Measurements from ENCODE around the gene RUVBL1.

RUVBL1 gene

DNA sequence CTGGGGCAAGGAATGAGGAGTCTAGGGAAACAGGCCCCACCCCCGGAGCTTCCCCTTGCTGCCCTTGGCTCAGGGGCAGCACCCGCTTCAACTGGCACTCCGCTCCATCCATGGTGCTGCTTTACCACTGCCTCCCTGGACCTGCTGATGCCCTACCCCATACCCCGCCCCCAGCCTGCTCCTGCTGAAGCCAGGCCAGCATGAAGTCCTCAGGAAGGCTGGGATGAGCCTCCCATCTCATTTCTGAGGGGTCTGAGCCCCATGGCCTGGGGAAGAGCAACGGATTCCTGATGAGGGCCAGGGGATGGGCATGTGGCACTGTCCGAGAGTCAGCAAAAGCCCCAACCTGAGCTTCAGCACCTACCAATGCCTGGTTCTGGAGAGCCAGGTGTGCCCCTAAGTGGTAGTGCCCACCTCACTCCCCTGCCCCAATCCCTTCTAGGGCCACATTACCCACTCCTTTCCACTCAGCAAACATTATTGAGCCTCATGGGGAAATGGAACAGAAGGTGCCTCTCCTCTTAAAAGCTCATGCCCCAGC lies 50.4 kb downstream of the RUVBL1 start:
- H3K36me3 Mint-ChIP-seq (ENCODE audit: low read depth): peaks cover 21% of the 10 kb centered on the region
- no peaks in the 10 kb centered on the region for H3K27me3 Mint-ChIP-seq
- no peak overlapping the region for H3K27ac Mint-ChIP-seq
- peaks cover 20% of the 10 kb centered on the region for H3K4me1 Mint-ChIP-seq
- ATAC-seq (no peak), DNase-seq (no peak)
- H3K9me3 Mint-ChIP-seq: no peaks in the 10 kb centered on the region
- H3K4me3 Mint-ChIP-seq: no peak overlapping the region

DNA sequence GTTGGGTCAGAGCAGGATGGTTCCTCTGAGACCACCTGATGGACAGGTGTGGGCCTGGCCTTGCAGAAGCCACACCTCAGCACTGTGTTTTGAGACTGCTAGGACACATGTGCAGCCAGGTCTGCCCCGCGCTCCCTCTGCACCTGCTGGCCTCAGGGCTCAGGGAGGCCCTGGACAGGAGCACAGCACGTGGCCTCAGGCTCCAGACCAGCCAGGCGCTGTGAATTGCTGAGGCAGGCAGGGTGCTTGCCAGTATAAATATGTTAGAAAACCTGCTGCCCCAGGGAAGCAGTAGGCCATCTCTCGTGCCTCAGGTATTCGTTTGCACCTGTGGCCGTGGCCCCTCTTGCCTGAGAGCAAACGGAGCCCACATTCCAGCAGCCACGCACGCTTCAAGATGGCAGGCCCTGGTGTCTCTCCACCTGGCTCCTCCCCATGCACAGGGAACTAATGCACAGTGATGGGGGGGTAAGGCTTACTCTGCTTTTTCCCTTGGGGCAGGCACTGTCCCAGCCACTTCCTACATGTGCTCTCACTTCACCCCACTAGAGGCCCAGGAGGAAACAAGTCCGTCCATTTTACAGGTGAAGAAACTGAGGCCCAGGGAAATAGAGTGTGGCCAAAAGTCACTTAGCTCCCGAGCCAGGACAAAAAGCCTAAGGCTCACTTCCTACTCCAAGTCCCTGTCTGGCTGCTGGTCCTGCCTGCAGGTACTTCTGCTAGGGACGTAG lies 51.0 kb downstream of the RUVBL1 start:
- Mint-ChIP-seq H3K4me1 (peaks cover 17% of the 10 kb centered on the region), H3K4me3 (no peak overlapping the region), H3K36me3 (ENCODE audit: low read depth) (peaks cover 24% of the 10 kb centered on the region), H3K9me3 (no peaks in the 10 kb centered on the region), H3K27me3 (no peaks in the 10 kb centered on the region), H3K27ac (no peak overlapping the region)
- ATAC-seq (no peak), DNase-seq (no peak)

DNA sequence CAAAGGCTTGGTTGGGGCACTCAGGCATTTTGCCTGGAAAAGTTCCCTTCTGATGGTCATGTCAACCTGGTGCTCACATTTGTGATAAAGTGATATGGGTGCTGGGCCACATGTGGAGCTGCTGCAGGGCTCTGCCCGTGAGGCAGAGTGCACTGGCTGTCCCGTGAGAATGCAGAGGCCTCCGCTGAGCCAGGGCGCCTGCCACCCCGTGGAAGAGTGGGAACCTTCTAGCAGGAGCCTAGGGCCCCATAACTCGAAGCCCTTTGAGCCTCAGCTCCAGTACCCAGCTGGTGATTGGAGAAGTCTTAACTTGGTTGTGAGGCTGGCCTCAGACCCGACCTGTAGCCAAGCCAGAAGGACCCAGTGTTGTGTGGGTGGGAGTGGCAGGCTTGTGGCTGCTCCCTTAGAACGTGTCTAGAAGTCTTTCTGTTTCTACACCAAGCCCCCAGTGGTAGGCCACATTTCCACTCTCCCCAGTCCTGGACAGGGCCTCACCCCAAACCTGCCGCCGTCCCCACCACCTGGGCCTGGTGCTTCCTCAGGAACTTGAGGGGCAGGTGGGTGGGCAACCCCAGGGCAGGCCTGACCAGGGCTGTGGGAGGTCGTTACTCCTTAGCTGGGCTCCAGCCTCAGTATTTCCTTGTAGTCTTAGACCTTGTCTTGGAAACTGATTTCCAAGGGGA lies 51.7 kb downstream of the RUVBL1 start:
- peaks cover 31% of the 10 kb centered on the region for H3K36me3 Mint-ChIP-seq (ENCODE audit: low read depth)

DNA sequence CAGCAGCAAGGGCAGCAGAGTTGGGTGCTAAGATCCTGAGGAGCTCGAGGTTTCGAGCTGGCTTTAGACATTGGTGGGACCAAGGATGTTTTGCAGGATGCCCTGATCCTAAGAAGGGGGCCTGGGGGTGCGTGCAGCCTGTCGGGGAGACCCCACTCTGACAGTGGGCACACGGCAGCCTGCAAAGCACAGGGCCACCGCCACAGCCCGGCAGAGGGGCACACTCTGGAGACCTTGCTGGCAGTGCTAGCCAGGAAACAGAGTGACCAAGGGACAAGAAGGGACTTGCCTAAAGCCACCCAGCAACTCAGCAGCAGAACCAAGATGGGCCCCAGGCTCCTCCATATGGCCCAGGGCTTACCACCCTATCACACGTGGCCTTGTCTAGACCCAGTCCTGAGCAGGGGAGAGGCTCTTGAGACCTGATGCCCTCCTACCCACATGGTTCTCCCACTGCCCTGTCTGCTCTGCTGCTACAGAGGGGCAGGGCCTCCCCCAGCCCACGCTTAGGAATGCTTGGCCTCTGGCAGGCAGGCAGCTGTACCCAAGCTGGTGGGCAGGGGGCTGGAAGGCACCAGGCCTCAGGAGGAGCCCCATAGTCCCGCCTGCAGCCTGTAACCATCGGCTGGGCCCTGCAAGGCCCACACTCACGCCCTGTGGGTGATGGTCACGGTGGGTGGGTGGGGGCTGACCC lies 52.6 kb downstream of the RUVBL1 start:
- Mint-ChIP-seq H3K36me3 (ENCODE audit: low read depth) (peaks cover 33% of the 10 kb centered on the region), H3K4me3 (no peak overlapping the region), H3K9me3 (no peaks in the 10 kb centered on the region), H3K4me1 (peaks cover 11% of the 10 kb centered on the region), H3K27ac (no peak overlapping the region), H3K27me3 (no peaks in the 10 kb centered on the region)
- ATAC-seq (no peak), DNase-seq (no peak)

More for the DNA sequence above, 51.7 kb downstream of the RUVBL1 start:
- peaks cover 17% of the 10 kb centered on the region for H3K4me1 Mint-ChIP-seq
- H3K9me3 Mint-ChIP-seq: no peaks in the 10 kb centered on the region
- ATAC-seq: no peak
- no peak for DNase-seq
- no peaks in the 10 kb centered on the region for H3K27me3 Mint-ChIP-seq
- no peak overlapping the region for H3K4me3 Mint-ChIP-seq
- no peak overlapping the region for H3K27ac Mint-ChIP-seq

DNA sequence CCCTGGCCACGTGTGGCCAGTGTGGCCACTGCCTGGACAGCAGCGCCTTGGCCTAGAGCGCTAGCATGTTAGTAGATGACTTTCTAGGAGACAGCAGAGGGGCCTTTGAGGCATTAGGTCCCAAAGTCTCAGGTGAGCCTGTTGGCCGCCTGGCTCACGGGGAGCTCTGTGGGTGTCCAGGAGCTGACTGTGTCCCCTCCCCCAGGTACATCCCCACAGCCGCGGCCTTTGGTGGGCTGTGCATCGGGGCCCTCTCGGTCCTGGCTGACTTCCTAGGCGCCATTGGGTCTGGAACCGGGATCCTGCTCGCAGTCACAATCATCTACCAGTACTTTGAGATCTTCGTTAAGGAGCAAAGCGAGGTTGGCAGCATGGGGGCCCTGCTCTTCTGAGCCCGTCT lies 54.3 kb downstream of the RUVBL1 start:
- H3K36me3 Mint-ChIP-seq (ENCODE audit: low read depth): peaks cover 42% of the 10 kb centered on the region
- ATAC-seq (no peak), DNase-seq (no peak)
- no peak overlapping the region for H3K27ac Mint-ChIP-seq
- H3K4me1 Mint-ChIP-seq: no peaks in the 10 kb centered on the region
- H3K4me3 Mint-ChIP-seq: no peak overlapping the region
- no peaks in the 10 kb centered on the region for H3K27me3 Mint-ChIP-seq
- H3K9me3 Mint-ChIP-seq: no peaks in the 10 kb centered on the region

DNA sequence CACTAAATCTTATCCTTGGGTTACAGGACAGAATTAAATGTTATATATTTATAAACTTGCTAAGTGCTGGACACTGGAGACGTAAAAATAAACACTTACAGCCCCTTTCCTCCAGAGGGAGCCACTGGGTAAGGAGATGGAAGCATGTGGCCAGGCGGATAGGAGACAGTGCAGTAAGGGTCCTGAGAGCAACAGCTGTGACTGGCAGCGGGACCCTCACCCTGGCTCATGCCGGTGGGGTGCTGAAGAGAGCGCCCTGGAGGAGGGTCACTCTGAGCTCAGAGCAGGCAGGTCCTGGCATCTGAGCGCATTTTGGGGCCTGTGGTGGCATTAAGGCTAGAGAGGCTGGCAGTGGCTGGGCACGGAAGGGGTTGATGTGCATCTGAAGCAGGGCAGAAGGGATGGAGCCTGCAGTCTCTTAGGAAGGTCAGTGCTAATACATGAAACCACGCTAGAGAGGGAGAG lies 55.4 kb downstream of the RUVBL1 start:
- peaks cover 47% of the 10 kb centered on the region for H3K36me3 Mint-ChIP-seq (ENCODE audit: low read depth)
- no peaks in the 10 kb centered on the region for H3K27me3 Mint-ChIP-seq
- no peak overlapping the region for H3K4me3 Mint-ChIP-seq
- no peak for ATAC-seq
- H3K4me1 Mint-ChIP-seq: no peaks in the 10 kb centered on the region
- H3K9me3 Mint-ChIP-seq: no peaks in the 10 kb centered on the region
- H3K27ac Mint-ChIP-seq: peak overlapping the region; percentile 70
- DNase-seq: no peak

DNA sequence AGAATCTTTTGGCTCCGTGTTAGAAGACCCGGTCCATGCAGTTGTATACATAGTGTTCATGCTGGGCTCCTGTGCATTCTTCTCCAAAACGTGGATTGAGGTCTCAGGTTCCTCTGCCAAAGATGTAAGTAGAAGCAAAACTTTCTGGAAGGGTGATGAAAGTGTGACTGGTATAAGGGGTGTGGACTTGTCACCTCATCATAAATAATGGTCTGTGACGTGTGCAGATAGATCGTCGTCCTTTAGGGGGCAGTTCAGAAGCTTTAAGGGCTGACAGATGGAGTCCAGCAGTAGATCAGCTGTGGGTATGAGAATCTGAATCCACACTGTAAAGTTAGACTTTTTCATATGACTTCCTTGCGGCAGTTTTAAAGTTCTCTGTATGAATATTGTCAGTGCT lies 56.1 kb downstream of the RUVBL1 start:
- no peaks in the 10 kb centered on the region for H3K27me3 Mint-ChIP-seq
- no peak overlapping the region for H3K4me3 Mint-ChIP-seq
- no peaks in the 10 kb centered on the region for H3K4me1 Mint-ChIP-seq
- no peak overlapping the region for H3K27ac Mint-ChIP-seq
- DNase-seq: no peak
- no peak for ATAC-seq
- no peaks in the 10 kb centered on the region for H3K9me3 Mint-ChIP-seq
- H3K36me3 Mint-ChIP-seq (ENCODE audit: low read depth): peaks cover 52% of the 10 kb centered on the region

DNA sequence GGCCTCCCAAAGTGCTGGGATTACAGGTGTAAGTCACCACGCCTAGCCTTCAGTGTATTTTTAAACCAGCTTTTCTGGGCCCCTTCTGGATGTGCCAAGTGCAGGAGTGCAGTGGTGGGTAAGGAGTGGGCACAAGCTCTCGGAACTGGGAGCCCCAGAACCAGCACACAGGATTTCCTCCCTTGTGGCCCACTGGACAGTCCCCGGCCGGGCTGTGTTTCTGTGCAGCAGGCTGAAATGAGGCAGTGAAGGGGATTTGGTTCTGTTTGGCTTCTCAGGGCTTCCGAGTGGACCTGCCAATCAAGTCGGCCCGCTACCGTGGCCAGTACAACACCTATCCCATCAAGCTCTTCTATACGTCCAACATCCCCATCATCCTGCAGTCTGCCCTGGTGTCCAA lies 56.9 kb downstream of the RUVBL1 start:
- Mint-ChIP-seq H3K27ac (no peak overlapping the region), H3K9me3 (no peaks in the 10 kb centered on the region)

DNA sequence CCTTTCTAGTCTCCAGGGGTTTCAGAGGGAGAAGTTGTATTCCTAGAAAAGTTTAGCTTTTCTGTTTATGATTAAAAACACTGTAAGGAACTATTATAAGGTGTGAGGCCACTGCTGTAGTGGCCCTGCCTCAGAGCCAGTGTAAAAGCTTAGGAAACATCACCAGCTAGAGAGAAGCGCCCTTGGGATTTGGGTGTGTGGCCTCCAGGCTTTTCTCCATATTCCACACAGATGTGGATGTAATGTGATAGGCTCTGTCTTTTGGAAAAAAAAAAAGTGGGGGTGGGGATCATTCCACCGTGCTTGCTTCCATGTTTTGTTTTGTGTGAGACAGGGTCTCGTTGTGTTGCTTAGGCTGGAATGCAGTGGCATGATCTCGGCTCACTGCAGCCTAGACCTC lies 57.5 kb downstream of the RUVBL1 start:
- Mint-ChIP-seq H3K4me1 (peaks cover 2% of the 10 kb centered on the region), H3K27ac (no peak overlapping the region), H3K9me3 (no peaks in the 10 kb centered on the region), H3K27me3 (no peaks in the 10 kb centered on the region), H3K4me3 (no peak overlapping the region), H3K36me3 (ENCODE audit: low read depth) (peaks cover 66% of the 10 kb centered on the region)
- DNase-seq (no peak), ATAC-seq (no peak)

More for the DNA sequence above, 56.9 kb downstream of the RUVBL1 start:
- DNase-seq (no peak), ATAC-seq (no peak)
- no peaks in the 10 kb centered on the region for H3K27me3 Mint-ChIP-seq
- no peaks in the 10 kb centered on the region for H3K4me1 Mint-ChIP-seq
- peaks cover 60% of the 10 kb centered on the region for H3K36me3 Mint-ChIP-seq (ENCODE audit: low read depth)
- no peak overlapping the region for H3K4me3 Mint-ChIP-seq

DNA sequence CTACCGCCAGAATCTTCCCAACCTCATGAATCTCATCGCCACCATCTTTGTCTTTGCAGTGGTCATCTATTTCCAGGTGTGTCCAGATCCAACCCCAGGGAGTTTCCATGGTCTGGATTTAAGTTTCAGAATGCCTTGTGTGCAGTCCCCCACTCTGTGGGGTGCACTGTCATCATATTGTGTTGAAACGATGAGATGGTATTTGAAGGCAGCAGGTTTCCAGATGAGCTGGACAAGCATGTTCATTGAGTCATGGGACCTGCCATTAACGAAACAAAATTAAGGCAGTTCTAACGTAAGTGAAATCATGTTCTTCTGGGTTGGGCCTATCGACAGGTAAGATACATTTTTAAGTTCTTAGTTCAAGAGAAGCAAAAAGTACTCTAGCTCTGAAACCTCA lies 58.6 kb downstream of the RUVBL1 start:
- peaks cover 2% of the 10 kb centered on the region for H3K4me1 Mint-ChIP-seq
- H3K27me3 Mint-ChIP-seq: no peaks in the 10 kb centered on the region
- no peaks in the 10 kb centered on the region for H3K9me3 Mint-ChIP-seq
- H3K27ac Mint-ChIP-seq: no peak overlapping the region
- peaks cover 75% of the 10 kb centered on the region for H3K36me3 Mint-ChIP-seq (ENCODE audit: low read depth)
- H3K4me3 Mint-ChIP-seq: no peak overlapping the region
- no peak for ATAC-seq
- no peak for DNase-seq

DNA sequence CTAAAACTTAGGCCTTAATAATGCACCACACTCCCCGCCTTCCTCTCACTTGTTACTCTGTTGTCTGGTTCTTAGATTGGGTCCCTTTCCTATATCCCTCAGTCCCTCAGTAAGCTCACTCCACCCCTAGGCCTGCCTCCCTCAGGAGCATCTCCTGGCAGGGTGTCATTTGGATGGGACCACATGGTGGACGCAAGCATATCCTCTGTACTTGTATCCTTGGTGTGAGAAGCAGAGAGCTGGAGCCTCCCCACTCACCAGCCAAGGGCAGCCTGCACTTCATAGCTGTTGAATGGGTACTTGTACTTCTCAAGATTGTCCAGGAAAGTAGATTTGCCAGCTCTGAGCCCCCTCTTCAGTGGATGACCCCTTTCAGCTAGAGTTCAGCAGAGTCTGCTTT lies 59.7 kb downstream of the RUVBL1 start:
- H3K4me3 Mint-ChIP-seq: no peak overlapping the region
- no peak for DNase-seq
- peaks cover 2% of the 10 kb centered on the region for H3K4me1 Mint-ChIP-seq

DNA sequence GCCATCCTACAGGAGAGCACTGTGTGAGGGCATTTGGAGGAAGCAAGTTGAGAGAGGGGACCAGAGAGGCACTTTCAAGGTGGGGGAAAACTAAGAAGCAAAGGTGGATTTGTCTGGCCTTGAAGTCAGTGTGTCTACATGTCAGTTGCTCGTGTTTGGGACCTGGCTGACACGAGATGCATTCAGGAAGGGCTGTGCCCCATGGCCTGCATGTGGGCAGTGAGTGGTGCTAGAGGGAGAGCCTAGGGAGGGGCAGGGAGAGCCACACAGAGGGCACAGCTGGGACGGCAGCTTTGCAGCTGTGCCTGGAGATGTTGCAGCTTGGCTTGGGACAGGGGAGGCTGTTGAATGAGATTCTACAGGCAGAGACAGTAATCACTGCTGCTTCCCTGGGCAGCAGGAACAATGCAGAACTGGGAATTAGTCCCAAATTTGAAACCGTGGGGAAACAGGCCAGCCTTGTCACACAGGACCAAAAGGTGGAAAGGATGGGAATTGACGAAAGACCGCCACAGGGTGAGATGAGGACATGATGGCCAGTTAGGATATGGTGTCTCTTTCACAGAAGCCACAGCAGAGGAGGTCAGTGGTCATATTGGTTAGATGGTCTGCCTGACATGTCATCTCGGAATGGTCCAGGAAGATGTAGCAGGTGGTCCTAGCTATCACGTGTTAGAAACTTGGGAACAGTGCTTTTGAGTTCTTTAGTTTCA lies 61.4 kb downstream of the RUVBL1 start:
- Mint-ChIP-seq H3K27ac (peak overlapping the region; percentile 5), H3K36me3 (ENCODE audit: low read depth) (peaks cover 71% of the 10 kb centered on the region), H3K4me3 (no peak overlapping the region), H3K27me3 (no peaks in the 10 kb centered on the region), H3K4me1 (peaks cover 2% of the 10 kb centered on the region), H3K9me3 (no peaks in the 10 kb centered on the region)
- DNase-seq: no peak
- ATAC-seq: peak; percentile 18

More for the DNA sequence above, 59.7 kb downstream of the RUVBL1 start:
- H3K36me3 Mint-ChIP-seq (ENCODE audit: low read depth): peaks cover 78% of the 10 kb centered on the region
- ATAC-seq: no peak
- no peaks in the 10 kb centered on the region for H3K27me3 Mint-ChIP-seq
- H3K27ac Mint-ChIP-seq: no peak overlapping the region
- no peaks in the 10 kb centered on the region for H3K9me3 Mint-ChIP-seq

DNA sequence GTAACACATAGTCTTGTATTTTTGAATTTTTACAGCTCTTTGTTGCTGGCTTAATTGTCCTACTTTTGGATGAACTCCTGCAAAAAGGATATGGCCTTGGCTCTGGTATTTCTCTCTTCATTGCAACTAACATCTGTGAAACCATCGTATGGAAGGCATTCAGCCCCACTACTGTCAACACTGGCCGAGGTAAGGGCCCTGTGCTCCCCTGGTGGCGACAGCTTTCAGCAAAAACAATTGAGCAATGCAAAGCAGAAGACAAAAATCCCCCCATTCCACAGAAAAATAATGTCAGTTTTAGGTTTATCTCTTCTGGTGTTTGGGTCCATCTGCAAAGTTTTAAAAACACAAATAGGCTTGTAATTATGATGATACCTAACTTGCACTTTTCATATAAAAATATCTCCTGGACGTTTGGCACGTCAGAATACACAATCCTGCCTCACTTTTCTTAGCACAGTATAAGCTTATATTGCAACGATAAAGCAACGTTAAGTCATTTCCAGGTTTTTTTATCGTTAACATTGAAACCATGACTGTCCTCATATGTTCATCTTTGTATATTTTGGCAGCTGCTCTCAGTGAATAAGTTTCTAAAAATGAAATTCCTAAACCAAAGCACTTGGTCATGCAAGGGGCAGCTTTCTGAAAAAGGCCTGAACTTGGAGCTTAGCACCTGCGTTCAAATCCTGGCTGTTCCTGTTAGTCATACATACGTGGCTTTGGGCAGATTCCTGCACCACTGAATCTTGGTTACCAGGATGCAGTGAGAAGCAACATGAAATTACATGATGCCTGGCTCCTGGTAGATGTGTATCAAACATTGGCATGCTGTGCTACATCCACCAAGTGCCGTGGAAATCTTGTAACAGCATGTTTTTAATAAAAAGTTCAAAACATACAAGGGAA lies 62.9 kb downstream of the RUVBL1 start:
- peaks cover 5% of the 10 kb centered on the region for H3K4me1 Mint-ChIP-seq
- H3K4me3 Mint-ChIP-seq: no peak overlapping the region
- DNase-seq (no peak), ATAC-seq (no peak)
- no peak overlapping the region for H3K27ac Mint-ChIP-seq
- no peaks in the 10 kb centered on the region for H3K27me3 Mint-ChIP-seq
- no peaks in the 10 kb centered on the region for H3K9me3 Mint-ChIP-seq
- peaks cover 76% of the 10 kb centered on the region for H3K36me3 Mint-ChIP-seq (ENCODE audit: low read depth)
